Mucosa of descending colon (tissue), 3 donors: Measurements from ENCODE around the gene ITGA11. TPM values are rescaled to one million over a fixed set of nuclear protein-coding genes. Genes with fewer than 3 reads are reported as not detected.
A peak's percentile ranks its signal among the peaks of the same experiment; 100 is the strongest.

Source experiments
- ATAC-seq: fragments of 200-7000 bp; cut with Tn5 transposase; one replicate; pipeline ENCODE4 v1.9.1; 2020; ENCODE audit warnings: mild to moderate bottlenecking, moderate library complexity
- DNase-seq, 3 donors: peaks; one replicate each; pipeline ENCODE4 v3.0.0-alpha.2; 2020
- H3K36me3 ChIP-seq: fragments of 200-600 bp; one replicate; pipeline ENCODE4 v1.8.0; 2021; ENCODE audit warnings: low read depth, mild to moderate bottlenecking
- H3K4me1 ChIP-seq: fragments of 200-600 bp; one replicate; pipeline ENCODE4 v1.8.0; 2021; ENCODE audit warnings: low read depth, mild to moderate bottlenecking
- H3K4me3 ChIP-seq: fragments of 200-600 bp; one replicate; pipeline ENCODE4 v1.8.0; 2021; ENCODE audit warnings: mild to moderate bottlenecking
- H3K9me3 ChIP-seq: fragments of 200-600 bp; one replicate; pipeline ENCODE4 v1.8.0; 2021; ENCODE audit warnings: mild to moderate bottlenecking
- intact Hi-C, 2 donors: fragments of 100-400 bp; cut with DNase I in 1 of 2; cut with micrococcal nuclease in 1 of 2; formaldehyde crosslinking; loops; one replicate each; pipeline versions ENCODE4 v1.11.0 to v1.11.1; 2022; cut with DNase I, micrococcal nuclease
- total RNA-seq, 3 donors: library from RNA; stranded (reverse); fragmentation: NEBNext Ultra II Directional in 2 of 3; extraction: Animal tissue kit (Norgen Biotek cat#: 25700) in 2 of 3; gene quantifications; one replicate each; pipeline versions ENCODE4 v1.2.1 to v1.2.4, GENCODE V29; 2021 to 2023
- TF ChIP-seq, protein P1 (sequence below): fragments of 200-600 bp; IDR thresholded peaks from one replicate; pipeline ENCODE4 v1.8.0; 2022; ENCODE audit warnings: antibody characterized with exemption, mild to moderate bottlenecking
- donor health status: DM: no; HTN: no; CAD: no; lungs with moderate emphysema.
- donor health status: DM: no; HTN: no; CAD: no.
- donor health status: DM: no; HTN: yes; CAD: no.

The ITGA11 gene
- total RNA-seq, 3 donors from 2014 or later, result 1.8 to 2.4 (median 2.1) TPM

DNA sequence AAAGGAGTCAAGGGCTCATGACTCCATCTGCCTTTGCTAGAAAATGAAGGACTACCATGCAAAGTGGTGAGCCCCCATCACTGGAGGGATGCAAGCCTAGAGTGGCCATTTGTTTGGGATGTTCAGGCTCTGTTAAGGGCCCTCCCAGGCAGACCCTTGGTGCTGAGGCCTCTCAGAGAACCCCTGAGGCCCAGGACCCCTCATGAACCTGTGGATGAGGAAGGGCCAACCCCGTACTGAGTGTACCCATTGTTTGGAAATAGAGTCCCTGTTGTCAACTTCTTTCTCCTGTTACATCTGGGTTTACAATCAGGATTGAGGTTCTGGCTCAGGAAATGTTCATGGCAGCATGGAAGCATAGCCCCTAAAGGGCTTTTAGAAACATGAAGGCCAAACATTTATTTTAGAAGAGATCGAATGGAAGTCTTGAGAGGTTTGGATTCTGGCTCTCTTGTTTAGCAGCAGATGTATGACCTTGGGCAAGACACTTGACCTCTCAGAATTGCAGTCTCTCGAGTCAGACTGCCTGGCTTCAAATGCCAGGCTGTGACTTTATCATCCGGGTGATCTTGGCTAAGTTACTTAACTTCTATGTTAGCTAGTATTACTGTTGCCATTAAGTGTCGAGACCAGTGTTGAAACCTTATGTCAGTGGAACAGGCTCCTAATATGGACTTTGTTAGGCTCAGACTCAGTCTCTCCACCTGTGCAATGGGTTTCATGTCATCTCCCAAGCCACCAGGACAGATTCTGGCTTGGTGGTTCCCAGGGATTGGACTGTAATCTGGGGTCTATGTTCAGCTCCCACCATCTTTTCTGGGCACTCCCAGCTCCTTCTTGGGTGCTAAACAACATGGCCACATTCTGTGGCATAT, 12.4 kb downstream of the ITGA11 start:
- Histone ChIP-seq H3K4me1 (peaks cover 10% of the 10 kb centered on the region), H3K36me3 (no peaks in the 10 kb centered on the region), H3K9me3 (no peaks in the 10 kb centered on the region), H3K4me3 (no peak overlapping the region)
- intact Hi-C loops, result no loop called here
- ATAC-seq (no peak), DNase-seq (no peak)
- TF ChIP-seq, protein P1, sequence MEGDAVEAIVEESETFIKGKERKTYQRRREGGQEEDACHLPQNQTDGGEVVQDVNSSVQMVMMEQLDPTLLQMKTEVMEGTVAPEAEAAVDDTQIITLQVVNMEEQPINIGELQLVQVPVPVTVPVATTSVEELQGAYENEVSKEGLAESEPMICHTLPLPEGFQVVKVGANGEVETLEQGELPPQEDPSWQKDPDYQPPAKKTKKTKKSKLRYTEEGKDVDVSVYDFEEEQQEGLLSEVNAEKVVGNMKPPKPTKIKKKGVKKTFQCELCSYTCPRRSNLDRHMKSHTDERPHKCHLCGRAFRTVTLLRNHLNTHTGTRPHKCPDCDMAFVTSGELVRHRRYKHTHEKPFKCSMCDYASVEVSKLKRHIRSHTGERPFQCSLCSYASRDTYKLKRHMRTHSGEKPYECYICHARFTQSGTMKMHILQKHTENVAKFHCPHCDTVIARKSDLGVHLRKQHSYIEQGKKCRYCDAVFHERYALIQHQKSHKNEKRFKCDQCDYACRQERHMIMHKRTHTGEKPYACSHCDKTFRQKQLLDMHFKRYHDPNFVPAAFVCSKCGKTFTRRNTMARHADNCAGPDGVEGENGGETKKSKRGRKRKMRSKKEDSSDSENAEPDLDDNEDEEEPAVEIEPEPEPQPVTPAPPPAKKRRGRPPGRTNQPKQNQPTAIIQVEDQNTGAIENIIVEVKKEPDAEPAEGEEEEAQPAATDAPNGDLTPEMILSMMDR, result no peak

DNA sequence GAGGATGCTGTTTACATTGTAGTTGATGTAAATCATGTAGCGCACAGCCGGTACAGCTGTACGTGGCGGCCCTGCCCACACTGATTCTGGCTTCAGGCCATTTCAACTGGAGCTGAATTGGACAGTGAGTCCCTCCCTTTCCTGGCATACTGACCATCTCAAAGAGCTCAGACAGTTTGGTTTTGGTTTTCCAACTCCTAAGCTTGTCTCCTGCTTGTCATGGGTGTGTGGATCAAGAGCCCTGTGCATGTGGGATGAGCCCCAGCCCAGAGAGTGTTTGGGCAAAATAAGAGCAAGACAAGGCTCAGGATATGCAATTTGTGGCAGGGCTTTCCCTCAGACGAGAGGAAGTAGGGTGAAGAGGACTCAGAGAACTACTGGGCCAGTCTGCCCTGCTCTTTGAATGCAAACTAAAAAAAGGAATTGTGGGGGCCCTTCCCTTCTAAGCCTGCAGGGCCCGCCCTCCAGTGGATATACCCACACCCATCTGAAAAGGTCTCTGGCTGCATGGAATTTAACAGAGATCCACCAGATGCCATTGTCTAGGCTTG, 13.3 kb downstream of the ITGA11 start:
- DNase-seq (peak; percentile 67 to 84 (median 72)), ATAC-seq (peak; percentile 81)
- H3K4me1 ChIP-seq, result peaks cover 10% of the 10 kb centered on the region
- H3K36me3 ChIP-seq, result no peaks in the 10 kb centered on the region
- intact Hi-C loops, result no loop called here
- H3K9me3 ChIP-seq, result no peaks in the 10 kb centered on the region
- H3K4me3 ChIP-seq, result no peak overlapping the region
- TF ChIP-seq, protein P1, result no peak

DNA sequence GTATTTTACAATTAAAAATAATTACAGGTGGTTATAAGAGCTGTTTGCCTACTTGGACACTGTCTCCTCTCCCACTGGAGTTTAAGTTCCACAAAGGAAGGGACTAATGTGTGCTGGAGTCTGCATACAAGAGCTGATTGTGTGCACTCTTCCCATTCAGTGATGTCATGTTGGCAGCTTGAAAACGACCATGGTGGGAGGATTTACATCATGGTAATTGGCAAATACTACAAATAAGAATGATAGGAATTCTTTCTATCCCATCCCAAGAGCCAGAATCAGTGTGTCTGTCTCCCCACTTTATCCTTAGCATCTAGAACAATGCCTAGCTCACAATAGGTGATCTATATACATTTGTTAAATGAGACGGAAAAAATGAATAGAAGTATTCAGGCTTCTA, 14.1 kb downstream of the ITGA11 start:
- ATAC-seq, result no peak
- DNase-seq, result no peak

DNA sequence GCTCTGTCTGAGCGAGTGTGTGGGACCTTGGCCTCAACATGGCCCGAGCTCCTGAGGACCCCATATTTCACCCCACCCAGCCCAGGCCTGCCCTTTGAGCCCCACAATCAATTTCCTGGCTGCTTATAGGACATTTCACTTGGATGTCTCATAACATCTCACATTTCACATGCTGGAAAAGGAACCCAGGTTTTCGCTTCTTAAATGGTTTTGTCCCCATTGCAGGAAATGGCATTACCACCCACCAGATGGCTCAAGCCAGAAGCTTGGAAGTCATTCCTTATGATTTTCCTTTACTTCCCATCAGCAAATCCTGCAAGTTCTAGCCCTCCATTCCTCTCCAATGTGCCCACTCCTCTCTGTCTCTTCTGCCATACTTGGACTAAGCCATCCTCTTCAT, 14.9 kb downstream of the ITGA11 start:
- Histone ChIP-seq H3K4me3 (no peak overlapping the region), H3K4me1 (peaks cover 10% of the 10 kb centered on the region), H3K9me3 (no peaks in the 10 kb centered on the region), H3K36me3 (no peaks in the 10 kb centered on the region)
- intact Hi-C loops, result no loop called here
- TF ChIP-seq, protein P1, result no peak
- no peak for DNase-seq
- ATAC-seq, result no peak

More for the DNA sequence above, 14.1 kb downstream of the ITGA11 start:
- Histone ChIP-seq H3K36me3 (no peaks in the 10 kb centered on the region), H3K4me1 (peaks cover 10% of the 10 kb centered on the region), H3K9me3 (no peaks in the 10 kb centered on the region), H3K4me3 (no peak overlapping the region)
- intact Hi-C loops, result no loop called here
- TF ChIP-seq, protein P1, result no peak

DNA sequence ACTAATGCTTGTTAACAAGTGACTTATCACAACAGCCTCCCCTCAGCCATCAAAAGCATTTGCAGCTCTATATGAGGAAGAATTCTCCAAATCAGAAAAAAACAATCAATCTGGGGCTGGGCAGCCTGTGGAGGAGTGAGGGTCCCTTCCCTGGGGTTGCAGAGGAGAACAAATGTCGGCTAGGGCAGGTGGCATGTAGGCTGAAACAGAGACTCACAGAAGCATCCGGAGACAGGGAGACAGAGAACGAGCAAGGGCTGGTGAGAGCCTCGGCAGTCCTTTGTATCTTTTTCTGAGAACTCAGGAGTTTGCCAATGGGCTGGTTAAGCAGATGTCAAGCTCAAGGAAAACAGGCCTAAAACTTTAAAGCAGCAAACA, 15.8 kb downstream of the ITGA11 start:
- TF ChIP-seq, protein P1, result no peak
- Histone ChIP-seq H3K4me1 (peaks cover 10% of the 10 kb centered on the region), H3K4me3 (no peak overlapping the region), H3K9me3 (no peaks in the 10 kb centered on the region), H3K36me3 (no peaks in the 10 kb centered on the region)
- intact Hi-C loops, result no loop called here
- no peak for DNase-seq
- no peak for ATAC-seq
